Measurements from ENCODE around the gene USO1.
A peak's percentile ranks its signal among the peaks of the same experiment; 100 is the strongest.

- peak; percentile 65 for TF ChIP-seq CTCF (IDR thresholded peaks at IDR 0.05; ENCODE audit: low read depth, low read length)
- TF ChIP-seq EZH2phosphoT487 (IDR thresholded peaks at IDR 0.05; ENCODE audit: low read depth) = no peak
These were observed 16.1 kb upstream of the USO1 start for GRCh38 chr4:75708218-75708691.
